Breast epithelium (tissue), 4 donors: ENCODE data around the gene MPZL2. TPM values are rescaled to one million over a fixed set of nuclear protein-coding genes. Genes with fewer than 3 reads are reported as not detected.

Experiments used
- DNase-seq, 2 donors: peaks; one replicate each; pipeline ENCODE4 v3.0.0-alpha.2; 2019; ENCODE audit warnings: low spot score in 2 of 2
- H3K27ac ChIP-seq, 2 donors: fragments of 200-600 bp; sonication (generic) in 1 of 2; one replicate each; pipeline ENCODE4 v1.5.1; 2016 to 2019; ENCODE audit warnings: mild to moderate bottlenecking in 1 of 2
- H3K27me3 ChIP-seq, 2 donors: fragments of 200-600 bp; sonication (generic) in 1 of 2; one replicate each; pipeline versions ENCODE4 v1.5.1 to v1.6.0; 2017 to 2019; ENCODE audit warnings: control low read depth in 1 of 2, mild to moderate bottlenecking in 1 of 2
- H3K36me3 ChIP-seq: fragments of 200-600 bp; one replicate; pipeline ENCODE4 v1.5.1; 2019
- H3K4me1 ChIP-seq, 2 donors: fragments of 200-600 bp; sonication (generic); one replicate each; pipeline ENCODE4 v1.5.1; 2016 to 2019; ENCODE audit warnings: control low read depth in 1 of 2
- H3K4me3 ChIP-seq, 3 donors: fragments of 200-600 bp; sonication (generic); 1 replicate in 2 of 3; 2 replicates in 1 of 3; pipeline ENCODE4 v1.5.1; 2016 to 2019; ENCODE audit warnings: mild to moderate bottlenecking in 3 of 3, moderate library complexity in 2 of 3
- H3K9me3 ChIP-seq, 2 donors: fragments of 200-600 bp; sonication (generic) in 1 of 2; one replicate each; pipeline ENCODE4 v1.5.1; 2016 to 2019; ENCODE audit warnings: control low read depth in 1 of 2
- CTCF ChIP-seq, 3 donors: fragments of 450-650 bp; IDR thresholded peaks; one replicate each; pipeline ENCODE4 v1.5.1; 2016 to 2017; ENCODE audit warnings: antibody characterized with exemption in 3 of 3, mild to moderate bottlenecking in 3 of 3, moderate library complexity in 3 of 3
- POLR2A ChIP-seq: fragments of 450-650 bp; IDR thresholded peaks from one replicate; pipeline ENCODE4 v1.6.1; 2016; ENCODE audit warnings: antibody characterized with exemption, mild to moderate bottlenecking, moderate library complexity
- POLR2AphosphoS5 ChIP-seq, 3 donors: sonication (generic); formaldehyde crosslinking; IDR thresholded peaks; one replicate each; pipeline ENCODE4 v1.6.1; 2017; ENCODE audit warnings: antibody characterized with exemption in 3 of 3
- intact Hi-C: fragments of 100-400 bp; cut with DNase I; formaldehyde crosslinking; loops from one replicate; pipeline ENCODE4 v1.15.1; 2023; ENCODE audit warnings: low total_unique reads
- total RNA-seq, 3 donors: library from RNA; depleted of rRNA; stranded (reverse); fragments of >200 nt; gene quantifications; one replicate each; pipeline ENCODE4 v1.1.0, GENCODE V29; 2016

The MPZL2 gene
- total RNA-seq, 3 donors from 2014 or later = 4.6 to 73.1 (median 70.7) TPM

DNA sequence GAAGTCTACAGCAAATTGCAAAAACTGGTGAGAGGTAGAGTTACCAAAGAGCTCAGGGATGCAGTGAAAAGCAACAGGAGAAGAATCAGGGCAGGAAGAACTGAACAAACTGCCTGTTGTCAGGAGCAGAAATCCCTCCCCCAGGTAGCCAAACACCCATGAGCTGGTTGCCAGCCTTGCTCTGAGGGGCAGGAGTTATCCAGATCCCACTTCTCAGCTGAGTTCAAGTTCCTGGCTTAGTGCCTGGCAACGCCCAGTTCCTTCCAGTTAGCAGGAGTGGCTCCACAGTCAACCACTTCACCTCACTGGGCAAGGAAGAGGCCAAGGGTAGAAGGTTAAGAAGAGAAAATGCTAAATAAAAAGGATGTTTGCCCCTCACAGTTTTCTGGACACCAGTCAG, 1.9 kb upstream of the MPZL2 start:
- Histone ChIP-seq H3K36me3 (no peaks in the 10 kb centered on the region), H3K4me1 (peaks cover 6% of the 10 kb centered on the region in 2 donors), H3K9me3 (no peaks in the 10 kb centered on the region), H3K4me3 (no peak overlapping the region), H3K27me3 (no peaks in the 10 kb centered on the region), H3K27ac (peak overlapping the region; percentile 89 to 93)
- no peak for TF ChIP-seq POLR2AphosphoS5 (IDR thresholded peaks at IDR 0.05)
- no peak for TF ChIP-seq CTCF (IDR thresholded peaks at IDR 0.05)
- TF ChIP-seq POLR2A = no peak
- peak in 1 of 2 donors; percentile 36 for DNase-seq
- intact Hi-C loops = no loop called here

DNA sequence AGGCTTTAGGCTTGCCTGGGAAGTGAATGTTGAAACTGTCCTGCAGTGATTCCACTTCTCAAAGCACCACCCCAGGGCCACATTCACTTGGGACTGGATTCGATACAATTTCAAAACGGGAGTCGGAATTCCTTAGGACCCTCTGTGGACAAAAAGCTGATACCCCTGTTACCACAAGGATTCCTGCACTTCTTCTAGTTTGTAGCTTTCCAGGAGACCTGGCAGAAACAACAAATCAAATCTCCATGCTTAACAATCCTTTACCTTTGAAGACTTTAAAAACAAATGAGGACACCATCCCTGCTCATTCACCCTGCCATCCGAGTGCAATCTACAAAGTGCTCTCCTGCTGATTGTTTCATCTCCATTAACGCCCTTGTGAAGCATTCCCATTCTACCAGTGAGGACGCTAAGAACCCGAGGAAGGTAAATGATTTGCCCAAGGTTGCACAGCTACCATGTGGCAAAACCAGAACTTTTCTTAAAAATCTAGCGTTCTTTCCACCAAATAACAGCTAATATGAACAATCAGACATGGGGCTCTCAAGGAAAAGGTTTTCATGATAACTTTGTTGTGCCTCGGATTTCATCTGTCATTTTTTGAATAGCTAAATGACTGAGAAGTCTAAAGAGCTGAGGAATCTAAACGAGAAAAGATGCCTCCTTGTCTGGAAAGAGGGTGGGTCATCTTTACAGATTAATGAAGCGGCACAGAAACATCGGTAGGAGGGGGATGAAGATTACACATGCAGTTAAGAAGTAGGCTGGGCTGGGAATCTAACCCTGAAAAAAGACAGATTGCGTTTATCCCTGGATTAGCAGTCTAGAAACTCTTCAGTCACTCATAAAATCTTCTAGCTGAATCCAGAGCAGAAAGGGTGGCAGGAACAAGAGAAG, 720 bp upstream of the MPZL2 start:
- H3K36me3 ChIP-seq = no peaks in the 10 kb centered on the region
- H3K9me3 ChIP-seq = no peaks in the 10 kb centered on the region
- peak overlapping the region; percentile 33 to 70 (median 51) for H3K4me3 ChIP-seq
- DNase-seq = no peak
- TF ChIP-seq POLR2AphosphoS5 (IDR thresholded peaks at IDR 0.05) = no peak
- TF ChIP-seq CTCF (IDR thresholded peaks at IDR 0.05) = no peak
- TF ChIP-seq POLR2A = no peak
- no peaks in the 10 kb centered on the region for H3K27me3 ChIP-seq
- peaks cover 6% of the 10 kb centered on the region in 2 donors for H3K4me1 ChIP-seq
- intact Hi-C loops = no loop called here
- H3K27ac ChIP-seq = peak overlapping the region; percentile 89 to 93

GRCh38 chr11:118263112-118263511, 985 bp downstream of the MPZL2 start:
- DNase-seq = no peak
- no peaks in the 10 kb centered on the region for H3K36me3 ChIP-seq
- H3K4me3 ChIP-seq = peak overlapping the region; percentile 33 to 70 (median 51)
- peaks cover 6% of the 10 kb centered on the region in 2 donors for H3K4me1 ChIP-seq
- no peaks in the 10 kb centered on the region for H3K9me3 ChIP-seq
- TF ChIP-seq CTCF (IDR thresholded peaks at IDR 0.05) (no peak), POLR2AphosphoS5 (IDR thresholded peaks at IDR 0.05) (no peak), POLR2A (no peak)
- intact Hi-C loops = no loop called here
- H3K27ac ChIP-seq = peak overlapping the region; percentile 89 to 93
- H3K27me3 ChIP-seq = no peaks in the 10 kb centered on the region

DNA sequence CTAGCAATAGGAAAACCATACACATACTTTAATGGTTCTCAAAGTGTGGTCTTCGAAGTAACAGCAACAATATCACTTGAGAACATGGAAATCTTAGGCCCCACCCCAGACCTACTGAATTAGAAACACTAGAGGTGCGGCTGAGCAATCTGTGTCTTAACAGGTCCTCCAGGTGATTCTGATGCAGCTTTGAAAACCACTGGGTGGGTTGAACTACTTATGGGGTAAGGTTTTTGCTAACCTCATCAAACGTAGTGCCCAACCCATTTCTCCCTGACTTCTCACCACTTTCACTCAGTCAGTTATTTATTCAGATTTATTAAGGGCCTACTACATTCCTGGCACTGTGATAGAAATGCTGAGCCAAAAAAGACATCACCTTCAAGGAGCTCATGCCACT, 3.7 kb downstream of the MPZL2 start:
- H3K4me1 ChIP-seq = peaks cover 2 to 6% of the 10 kb centered on the region in 2 donors
- H3K4me3 ChIP-seq = no peak overlapping the region
- DNase-seq = no peak
- intact Hi-C loops = no loop called here
- H3K36me3 ChIP-seq = no peaks in the 10 kb centered on the region
- TF ChIP-seq CTCF (IDR thresholded peaks at IDR 0.05) (no peak), POLR2A (no peak), POLR2AphosphoS5 (IDR thresholded peaks at IDR 0.05) (no peak)
- no peaks in the 10 kb centered on the region for H3K27me3 ChIP-seq
- H3K27ac ChIP-seq = no peak overlapping the region
- no peaks in the 10 kb centered on the region for H3K9me3 ChIP-seq

GRCh38 chr11:118259138-118259537, 5.0 kb downstream of the MPZL2 start:
- H3K27me3 ChIP-seq = no peaks in the 10 kb centered on the region
- no peak overlapping the region for H3K27ac ChIP-seq
- H3K36me3 ChIP-seq = no peaks in the 10 kb centered on the region
- no peak overlapping the region for H3K4me3 ChIP-seq
- H3K4me1 ChIP-seq = peaks cover 0 to 6% of the 10 kb centered on the region in 2 donors
- no peak for TF ChIP-seq POLR2AphosphoS5 (IDR thresholded peaks at IDR 0.05)
- no peak for TF ChIP-seq POLR2A
- no peak for TF ChIP-seq CTCF (IDR thresholded peaks at IDR 0.05)
- intact Hi-C loops = no loop called here
- no peaks in the 10 kb centered on the region for H3K9me3 ChIP-seq
- DNase-seq = no peak
